B cell (primary cell): ENCODE measurements around the gene RUFY3. TPM values are rescaled to one million over a fixed set of nuclear protein-coding genes. Genes with fewer than 3 reads are reported as not detected.
A peak's percentile ranks its signal among the peaks of the same experiment; 100 is the strongest.

Source experiments
- ATAC-seq: fragments of 200-7000 bp; cut with Tn5 transposase; one replicate; pipeline ENCODE4 v1.10.0; 2021; ENCODE audit warnings: low read depth, mild to moderate bottlenecking, moderate number of reproducible peaks, moderate library complexity
- CTCF ChIA-PET: fragments of 350-600 bp; sonication (Branson Sonifier 250); formaldehyde crosslinking; loops from one replicate; lab custom pipeline; 2021; ENCODE audit warnings: antibody characterized with exemption, inconsistent platforms; lab: Charles Lee
- POLR2A ChIA-PET: fragments of 350-600 bp; sonication (Branson Sonifier 250); formaldehyde crosslinking; loops from one replicate; lab custom pipeline; 2021; ENCODE audit warnings: antibody characterized with exemption; lab: Charles Lee
- DNase-seq: peaks from one replicate; pipeline ENCODE4 v3.0.0; 2013
- H2AFZ ChIP-seq: 2 replicates; pipeline ENCODE4 v1.6.1; 2012; ENCODE audit warnings: mild to moderate bottlenecking, low read depth, low read length; ENCODE audit not compliant: insufficient read depth, poor library complexity, severe bottlenecking
- H3K27ac ChIP-seq, 2 donors: 1 replicate in 1 of 2; 2 replicates in 1 of 2; pipeline ENCODE4 v1.5.1; 2012 to 2013; ENCODE audit warnings: low read length in 2 of 2, mild to moderate bottlenecking in 2 of 2, moderate library complexity in 1 of 2
- H3K27me3 ChIP-seq, 4 experiments: fragments of 200-600 bp in 1 of 4; sonication (generic) in 1 of 4; replicated peaks in 1 of 4; 1 replicate in 2 of 4; 2 replicates in 2 of 4; pipeline versions ENCODE4 v1.6.1 to v1.7.0; 2013 to 2016; ENCODE audit warnings: low read length in 3 of 4, mild to moderate bottlenecking in 2 of 4, mixed read lengths in 1 of 4, moderate library complexity in 1 of 4; ENCODE audit not compliant: insufficient read depth in 4 of 4, control insufficient read depth in 3 of 4; ENCODE audit errors: control extremely low read depth in 1 of 4
- H3K36me3 ChIP-seq, 2 experiments: replicated peaks in 1 of 2; 1 replicate in 1 of 2; 2 replicates in 1 of 2; pipeline versions ENCODE4 v1.6.1 to v1.7.1; 2013; ENCODE audit warnings: low read length in 1 of 2; ENCODE audit not compliant: insufficient read depth in 2 of 2, control insufficient read depth in 1 of 2; ENCODE audit errors: control extremely low read depth in 1 of 2, extremely low read depth in 1 of 2
- H3K4me1 ChIP-seq, 2 donors: fragments of 200-600 bp in 1 of 2; sonication (generic) in 1 of 2; 1 replicate in 1 of 2; 2 replicates in 1 of 2; pipeline versions ENCODE4 v1.5.1 to v1.6.1; 2013 to 2017; ENCODE audit warnings: low read length in 2 of 2; ENCODE audit not compliant: control insufficient read depth in 2 of 2, insufficient read depth in 2 of 2
- H3K4me2 ChIP-seq: replicated peaks from 2 replicates; pipeline ENCODE3; 2012; ENCODE audit warnings: mild to moderate bottlenecking, low read depth, low read length; ENCODE audit not compliant: poor library complexity, severe bottlenecking
- H3K4me3 ChIP-seq, 5 experiments: fragments of 200-600 bp in 1 of 5; sonication (generic) in 1 of 5; 1 replicate in 3 of 5; 2 replicates in 2 of 5; pipeline versions ENCODE4 v1.5.1 to v1.7.0; 2011 to 2016; ENCODE audit warnings: low read length in 4 of 5, mild to moderate bottlenecking in 4 of 5, low read depth in 2 of 5, control low read depth in 1 of 5, moderate library complexity in 1 of 5; ENCODE audit not compliant: insufficient read depth in 1 of 5; ENCODE audit errors: control extremely low read depth in 1 of 5, extremely low read depth in 1 of 5
- H3K79me2 ChIP-seq: fragments of 200-600 bp; sonication (generic); one replicate; pipeline ENCODE4 v1.6.0; 2016; ENCODE audit warnings: low read length; ENCODE audit not compliant: control insufficient read depth, insufficient read depth
- H3K9ac ChIP-seq: fragments of 200-600 bp; sonication (generic); 2 replicates; pipeline ENCODE4 v1.6.1; 2017; ENCODE audit warnings: mild to moderate bottlenecking, low read length, moderate library complexity
- H3K9me3 ChIP-seq, 3 donors: one replicate each; pipeline versions ENCODE4 v1.6.1 to v1.7.1; 2013; ENCODE audit warnings: low read length in 2 of 3; ENCODE audit not compliant: control insufficient read depth in 2 of 3, insufficient read depth in 1 of 3; ENCODE audit errors: control extremely low read depth in 1 of 3
- H4K20me1 ChIP-seq: 2 replicates; pipeline ENCODE4 v1.6.0; 2012; ENCODE audit warnings: mild to moderate bottlenecking, low read length; ENCODE audit not compliant: insufficient read depth, control insufficient read depth, poor library complexity, severe bottlenecking
- H3K27ac Mint-ChIP-seq: one replicate; pipeline ENCODE4 v1.8.0; 2021; ENCODE audit warnings: mixed read lengths
- H3K27me3 Mint-ChIP-seq: one replicate; pipeline ENCODE4 v1.8.0; 2021; ENCODE audit warnings: mixed read lengths
- H3K4me1 Mint-ChIP-seq: one replicate; pipeline ENCODE4 v1.8.0; 2021; ENCODE audit warnings: mixed read lengths
- H3K4me3 Mint-ChIP-seq: one replicate; pipeline ENCODE4 v1.8.0; 2021; ENCODE audit warnings: mixed read lengths
- H3K9me3 Mint-ChIP-seq: one replicate; pipeline ENCODE4 v1.8.0; 2022; ENCODE audit warnings: mixed read lengths; ENCODE audit not compliant: insufficient read depth
- CTCF ChIP-seq: fragments of 200-600 bp; IDR thresholded peaks from one replicate; pipeline ENCODE4 v1.8.0; 2022; ENCODE audit warnings: antibody characterized with exemption, mild to moderate bottlenecking
- EZH2 ChIP-seq: IDR thresholded peaks from 2 replicates; pipeline ENCODE4 v1.6.1; 2012; ENCODE audit warnings: borderline replicate concordance, low read depth, mild to moderate bottlenecking, moderate library complexity, low read length; ENCODE audit not compliant: insufficient read depth, poor library complexity, severe bottlenecking
- WGBS: methylation state at CpG from one replicate; pipeline ENCODE4 v1.1.5; 2013; ENCODE audit warnings: missing lambda C conversion rate; ENCODE audit not compliant: insufficient coverage; 5-methylcytosine and 5-hydroxymethylcytosine counted together
- intact Hi-C: fragments of 100-400 bp; cut with micrococcal nuclease; formaldehyde crosslinking; loops from one replicate; pipeline ENCODE4 v1.10.0; 2022
- polyA plus RNA-seq: library from polyadenylated mRNA; depleted of rRNA; stranded (reverse); fragments of >200 nt; gene quantifications from 2 replicates; pipeline ENCODE4 v1.2.3, GENCODE V29; 2012
- total RNA-seq, 2 donors: library from RNA; stranded (reverse); fragments of 120-200 nt in 1 of 2; gene quantifications; 1 replicate in 1 of 2; 2 replicates in 1 of 2; pipeline versions ENCODE4 v1.2.3 to v1.2.4, GENCODE V29; 2013 to 2022

RUFY3 gene
- total and polyA plus RNA-seq, 2 donors (not counting 1 experiment from before 2014, with no cell fraction given) = 26.1 to 74.1 TPM

GRCh38 chr4:70841211-70841610, 119.4 kb downstream of the RUFY3 start:
- Histone ChIP-seq H3K9me3 (peaks cover 0 to 5% (median 0%) of the 10 kb centered on the region in 3 donors), H4K20me1 (peaks cover 28% of the 10 kb centered on the region), H3K36me3 (no peaks in the 10 kb centered on the region), H3K27ac (peak overlapping the region in 1 of 2 donors; percentile 26), H3K79me2 (peaks cover 27% of the 10 kb centered on the region), H2AFZ (no peak overlapping the region), H3K4me3 (no peak overlapping the region), H3K27me3 (no peaks in the 10 kb centered on the region), H3K4me2 (no peak overlapping the region), H3K9ac (no peak overlapping the region), H3K4me1 (peaks cover 22 to 42% of the 10 kb centered on the region in 2 donors)
- ATAC-seq = no peak
- H3K4me3 Mint-ChIP-seq = peak overlapping the region; percentile 15
- no peaks in the 10 kb centered on the region for H3K27me3 Mint-ChIP-seq
- DNase-seq = no peak
- intact Hi-C loops = no loop called here
- ChIA-PET POLR2A (no interaction called here), CTCF (interaction anchor here (1.2 kb wide), 2 partner anchors 61 to 136 kb away, joined by 3 to 5 read pairs; partner anchors contain the start of gene MOB1B)
- H3K27ac Mint-ChIP-seq = peak overlapping the region; percentile 34
- peaks cover 45% of the 10 kb centered on the region for H3K4me1 Mint-ChIP-seq
- TF ChIP-seq EZH2 = no peak
- no peak for TF ChIP-seq CTCF
- no peaks in the 10 kb centered on the region for H3K9me3 Mint-ChIP-seq

GRCh38 chr4:70841951-70842350, 120.2 kb downstream of the RUFY3 start:
- peak overlapping the region; percentile 86 for H3K27ac Mint-ChIP-seq
- Histone ChIP-seq H3K27ac (peak overlapping the region in 1 of 2 donors; percentile 23), H3K4me3 (no peak overlapping the region), H3K79me2 (peaks cover 20% of the 10 kb centered on the region), H3K9ac (no peak overlapping the region), H2AFZ (no peak overlapping the region), H3K9me3 (peaks cover 0 to 5% (median 0%) of the 10 kb centered on the region in 3 donors), H3K4me2 (no peak overlapping the region), H3K4me1 (peaks cover 22 to 39% of the 10 kb centered on the region in 2 donors), H3K36me3 (no peaks in the 10 kb centered on the region), H4K20me1 (peaks cover 21% of the 10 kb centered on the region), H3K27me3 (no peaks in the 10 kb centered on the region)
- H3K9me3 Mint-ChIP-seq = no peaks in the 10 kb centered on the region
- 86% methylated on average over 1 of the region's 1 CpG for WGBS
- TF ChIP-seq CTCF (no peak), EZH2 (no peak)
- H3K27me3 Mint-ChIP-seq = no peaks in the 10 kb centered on the region
- intact Hi-C loops = no loop called here
- ATAC-seq (no peak), DNase-seq (no peak)
- ChIA-PET CTCF (interaction anchor here (1.2 kb wide), 1 partner anchor 60 kb away, joined by 5 read pairs; the partner anchor contains the start of gene MOB1B), POLR2A (interaction anchor here (1.2 kb wide), 1 partner anchor 108 kb away, joined by 4 read pairs; no protein-coding TSS in a partner anchor)
- H3K4me1 Mint-ChIP-seq = peaks cover 40% of the 10 kb centered on the region
- H3K4me3 Mint-ChIP-seq = no peak overlapping the region
